ENCODE measurements around the gene DDRGK1.
"Not testable (repeated sequence)": the region's sequence is repeated elsewhere in the genome, so short reads cannot be mapped to it uniquely, and the experiment has no call there.

The DDRGK1 gene

GRCh38 chr20:3233991-3234498, 29.6 kb upstream of the DDRGK1 start:
- FAIRE-seq = no peak

- FAIRE-seq = no peak
Measured at GRCh38 chr20:3233131-3233990, 28.9 kb upstream of the DDRGK1 start.

GRCh38 chr20:3231889-3232588, 27.6 kb upstream of the DDRGK1 start:
- FAIRE-seq = no peak

- FAIRE-seq = no peak
Measured at GRCh38 chr20:3231116-3231515, 26.6 kb upstream of the DDRGK1 start.

- FAIRE-seq = no peak
Measured at GRCh38 chr20:3229798-3230197, 25.3 kb upstream of the DDRGK1 start.

- FAIRE-seq = no peak
Measured at GRCh38 chr20:3229158-3229557, 24.7 kb upstream of the DDRGK1 start.

- no peak for FAIRE-seq
Measured at GRCh38 chr20:3228750-3229032, 24.2 kb upstream of the DDRGK1 start.

- no peak for FAIRE-seq
Measured at GRCh38 chr20:3227936-3228749, 23.7 kb upstream of the DDRGK1 start.

GRCh38 chr20:3227506-3227905, 23.0 kb upstream of the DDRGK1 start:
- no peak for FAIRE-seq

GRCh38 chr20:3226864-3227263, 22.4 kb upstream of the DDRGK1 start:
- FAIRE-seq = no peak

GRCh38 chr20:3226093-3226492, 21.6 kb upstream of the DDRGK1 start:
- no peak for FAIRE-seq

- FAIRE-seq = no peak
Measured at GRCh38 chr20:3224681-3225421, 20.4 kb upstream of the DDRGK1 start.

- FAIRE-seq = no peak
Measured at GRCh38 chr20:3223994-3224680, 19.7 kb upstream of the DDRGK1 start.

- no peak for FAIRE-seq
Measured at GRCh38 chr20:3223651-3223993, 19.1 kb upstream of the DDRGK1 start.

- no peak for FAIRE-seq
Measured at GRCh38 chr20:3222635-3223600, 18.4 kb upstream of the DDRGK1 start.

GRCh38 chr20:3221398-3222226, 17.1 kb upstream of the DDRGK1 start:
- FAIRE-seq = no peak

GRCh38 chr20:3218307-3218988, 14.0 kb upstream of the DDRGK1 start:
- no peak for FAIRE-seq

GRCh38 chr20:3215359-3215917, 11.0 kb upstream of the DDRGK1 start:
- FAIRE-seq = not testable (repeated sequence)

GRCh38 chr20:3213226-3213625, 8.7 kb upstream of the DDRGK1 start:
- FAIRE-seq = no peak
